PFSK-1 (cell line): ENCODE results near the gene FRA10AC1.

Experiments
- FOXP2 ChIP-seq: optimal IDR thresholded peaks from 2 replicates; pipeline ENCODE3; 2011; ENCODE audit warnings: borderline replicate concordance, control low read depth, inconsistent platforms; ENCODE audit not compliant: insufficient read depth; ENCODE audit errors: extremely low read length, extremely low read depth
- POLR2AphosphoS5 ChIP-seq: IDR thresholded peaks from 2 replicates; pipeline ENCODE4 v1.6.1; 2012; ENCODE audit warnings: low read depth, mild to moderate bottlenecking, control low read depth, low read length, moderate library complexity
- REST ChIP-seq, 2 experiments: IDR thresholded peaks; 2 replicates each; pipeline versions ENCODE4 v1.6.1 to v1.8.0; 2011 to 2012; ENCODE audit warnings: low read depth in 2 of 2, low read length in 2 of 2, control low read depth in 1 of 2, inconsistent platforms in 1 of 2, mild to moderate bottlenecking in 1 of 2, moderate library complexity in 1 of 2; ENCODE audit not compliant: insufficient read depth in 1 of 2
- SIN3A ChIP-seq: IDR thresholded peaks from 2 replicates; pipeline ENCODE4 v1.6.1; 2012; ENCODE audit warnings: mild to moderate bottlenecking, low read length, moderate library complexity, borderline replicate concordance; ENCODE audit not compliant: insufficient read depth
- TAF1 ChIP-seq: IDR thresholded peaks from 2 replicates; pipeline ENCODE4 v1.6.1; 2012; ENCODE audit warnings: low read length, control low read depth, borderline replicate concordance; ENCODE audit not compliant: insufficient read depth

FRA10AC1 gene

DNA sequence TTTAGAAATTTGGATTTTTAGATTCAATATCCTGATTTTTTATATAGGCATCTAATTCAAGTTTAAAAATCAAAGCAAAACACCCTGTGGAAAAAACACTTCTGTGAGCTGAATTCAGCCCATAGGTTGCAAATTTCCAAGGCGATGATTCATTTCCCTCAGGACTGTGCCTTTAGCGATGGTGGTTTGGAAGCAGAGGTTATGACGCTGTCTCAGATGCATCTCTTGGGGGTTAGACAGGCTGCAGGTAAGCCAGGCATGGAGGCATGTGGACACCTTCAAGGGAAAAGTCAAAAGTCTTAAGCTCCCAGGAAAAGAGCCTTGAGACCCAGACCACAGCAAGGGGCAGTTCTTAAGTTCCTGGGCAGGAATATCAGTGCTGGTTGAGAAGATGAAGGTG lies 9.5 kb upstream of the FRA10AC1 start:
- TF ChIP-seq REST (IDR thresholded peaks at IDR 0.05; ENCODE audit: insufficient read depth in 1 of 2, low read depth in 2 of 2, low read length in 2 of 2) = no peak
- TF ChIP-seq FOXP2 = no peak
- TF ChIP-seq POLR2AphosphoS5 = no peak
- TF ChIP-seq SIN3A = no peak
- no peak for TF ChIP-seq TAF1

DNA sequence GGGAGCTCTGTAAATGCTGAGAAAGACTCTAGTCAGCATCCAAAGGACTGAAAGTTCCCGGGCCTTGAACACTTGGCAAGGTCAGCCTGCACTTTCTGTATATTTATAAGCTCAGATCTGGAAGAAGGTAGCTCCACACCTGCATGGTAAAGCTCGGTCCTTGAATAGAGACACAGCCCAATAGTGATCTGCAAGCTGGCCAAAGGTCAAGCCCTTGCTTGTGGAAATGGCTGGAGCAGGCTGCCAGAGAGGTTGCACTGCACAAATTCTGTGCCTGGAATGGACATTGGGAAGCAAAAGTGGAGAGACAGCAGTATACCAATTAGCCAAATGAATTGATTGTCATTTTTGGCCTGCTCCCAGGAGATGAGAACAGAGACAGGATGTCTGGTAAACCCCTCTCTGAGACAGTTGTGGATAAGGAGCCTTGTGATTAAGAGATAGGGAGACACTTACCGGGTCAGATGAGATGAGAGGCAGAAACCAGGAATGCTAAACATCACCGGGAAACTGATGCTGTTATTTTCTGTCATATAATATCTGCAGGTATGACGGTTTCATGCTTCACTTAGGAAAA lies 8.0 kb upstream of the FRA10AC1 start:
- TF ChIP-seq TAF1 (no peak), SIN3A (no peak), REST (IDR thresholded peaks at IDR 0.05; ENCODE audit: insufficient read depth in 1 of 2, low read depth in 2 of 2, low read length in 2 of 2) (no peak)

DNA sequence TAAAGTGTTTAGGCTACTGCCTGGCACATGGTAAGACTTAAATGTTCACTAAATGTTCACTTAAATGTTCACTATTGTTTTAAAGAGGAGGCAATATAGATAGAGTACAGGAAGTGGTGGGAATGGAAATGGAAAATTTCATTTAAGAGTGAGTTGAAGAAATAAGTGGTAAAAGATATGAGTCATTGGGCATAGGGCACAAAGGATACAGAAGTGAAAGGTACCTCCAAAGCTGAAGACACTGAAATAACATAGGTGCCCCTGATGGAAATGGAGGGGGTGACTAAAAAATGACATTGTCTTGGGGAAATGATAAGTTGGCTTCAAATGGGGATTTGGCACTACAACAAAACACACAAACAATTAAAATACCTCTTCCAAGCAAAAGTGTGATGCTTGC lies 5.2 kb upstream of the FRA10AC1 start:
- no peak for TF ChIP-seq SIN3A
- no peak for TF ChIP-seq REST (IDR thresholded peaks at IDR 0.05; ENCODE audit: insufficient read depth in 1 of 2, low read depth in 2 of 2, low read length in 2 of 2)
- no peak for TF ChIP-seq POLR2AphosphoS5
- TF ChIP-seq FOXP2 = no peak
- no peak for TF ChIP-seq TAF1

GRCh38 chr10:93704451-93704850 lies 2.1 kb upstream of the FRA10AC1 start:
- TF ChIP-seq FOXP2 (no peak), REST (IDR thresholded peaks at IDR 0.05; ENCODE audit: insufficient read depth in 1 of 2, low read depth in 2 of 2, low read length in 2 of 2) (no peak), TAF1 (no peak), POLR2AphosphoS5 (no peak), SIN3A (no peak)

GRCh38 chr10:93703841-93704240 lies 1.4 kb upstream of the FRA10AC1 start:
- TF ChIP-seq REST (IDR thresholded peaks at IDR 0.05; ENCODE audit: insufficient read depth in 1 of 2, low read depth in 2 of 2, low read length in 2 of 2) (no peak), FOXP2 (no peak), POLR2AphosphoS5 (no peak), TAF1 (no peak), SIN3A (no peak)
